T-helper 1 cell (primary cell): ENCODE results near the gene DHX57.

Experiments used
- DNase-seq, 5 donors: peaks; one replicate each; pipeline ENCODE4 v3.0.0-alpha.2; 2012 to 2020

DHX57 gene

DNA sequence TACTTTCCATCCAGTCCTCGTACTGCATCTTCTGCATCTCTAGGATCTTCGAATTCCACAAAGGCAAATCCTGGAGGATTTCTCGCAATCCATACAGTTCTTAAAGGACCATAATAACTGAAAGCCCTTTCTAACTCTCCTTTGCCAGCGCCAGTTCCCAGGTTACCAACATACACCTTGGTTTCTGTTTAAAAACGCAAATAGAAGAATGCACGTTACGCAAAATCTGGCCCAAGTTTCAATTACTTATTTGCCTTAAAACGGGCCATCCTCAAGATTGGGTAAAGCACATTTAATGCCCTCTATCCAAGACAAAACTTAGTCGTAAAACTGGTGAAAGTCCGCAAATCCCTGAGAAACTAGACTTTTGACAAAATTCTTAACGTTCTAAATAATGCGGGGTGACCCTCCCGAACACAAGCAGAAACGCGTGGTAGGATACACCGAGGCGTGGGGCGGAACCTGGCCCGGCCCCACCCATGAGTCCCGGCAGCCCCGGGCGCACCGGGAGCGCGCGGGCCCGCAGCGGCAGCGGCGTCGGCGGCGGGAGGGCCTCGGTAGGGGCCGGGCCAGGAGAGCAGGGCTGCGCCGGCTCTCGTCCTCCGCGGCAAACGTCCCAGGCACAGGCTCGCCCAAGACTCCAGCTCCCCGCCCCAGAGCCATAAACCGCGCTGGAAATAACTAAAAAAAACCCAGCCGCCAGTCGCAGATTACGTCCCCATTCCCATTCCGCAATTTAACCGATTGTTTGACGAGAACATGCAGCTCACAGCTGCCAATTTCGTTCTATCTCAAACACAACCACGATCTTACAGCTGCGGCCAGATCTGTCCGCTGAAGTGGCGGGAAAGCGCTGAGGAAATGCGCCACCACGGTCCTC is 125.5 kb downstream of the DHX57 start:
- DNase-seq: peak in 4 of 5 donors; percentile 22 to 58 (median 47)

GRCh38 chr2:38748943-38749804 is 126.6 kb downstream of the DHX57 start:
- no peak for DNase-seq

DNA sequence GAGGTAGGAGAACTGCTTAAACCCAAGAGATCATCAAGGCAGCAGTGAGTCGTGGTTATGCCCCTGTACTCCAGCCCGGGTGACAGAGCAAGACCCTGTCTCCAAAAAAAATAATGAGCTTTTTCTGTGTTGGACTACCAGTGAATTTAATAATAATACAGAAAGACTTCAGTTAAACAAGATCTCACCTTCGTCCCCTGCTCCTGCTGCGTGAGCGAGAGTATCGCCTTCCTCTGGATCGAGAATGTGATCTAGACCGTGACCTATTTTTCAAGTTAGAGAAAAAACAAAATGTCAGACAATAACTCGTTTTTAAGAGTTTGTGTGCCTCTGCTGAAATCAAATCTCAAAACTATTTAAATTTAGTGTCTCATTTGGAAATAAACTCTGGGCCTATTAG is 127.3 kb downstream of the DHX57 start:
- DNase-seq: no peak

- no peak for DNase-seq
Observed at GRCh38 chr2:38747819-38748218, 127.9 kb downstream of the DHX57 start.
